ENCODE data around the gene ZMAT3. TPM values are rescaled to one million over a fixed set of nuclear protein-coding genes. Genes with fewer than 3 reads are reported as not detected.

Gene ZMAT3
- polyA plus RNA-seq, 1 of the 3 experiments (the other 2 are of a cell fraction): 11.9 TPM

DNA sequence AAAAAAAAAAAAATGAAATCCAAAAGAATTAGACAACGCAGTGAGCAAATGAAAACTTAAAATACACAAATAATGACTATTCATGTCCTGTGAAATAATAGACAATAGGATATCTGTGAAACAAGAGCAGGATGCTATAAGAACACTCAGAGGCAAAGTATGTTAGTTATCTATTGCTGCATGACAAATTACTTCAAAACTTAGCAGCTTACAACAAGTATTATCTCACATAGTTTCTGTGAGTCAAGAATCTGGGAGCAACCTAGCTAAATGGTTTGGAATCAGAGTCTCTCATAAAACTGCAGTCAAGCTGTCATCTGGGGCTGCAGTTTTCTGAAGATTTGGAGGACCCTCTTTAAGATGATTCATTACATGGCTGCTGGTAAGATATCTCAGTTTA is 36.5 kb upstream of the ZMAT3 start (continued):
- TF ChIP-seq NFIC (IDR thresholded peaks at IDR 0.05; ENCODE audit: borderline replicate concordance): peak; percentile 19; the same call in 1 of the 2 replicates
- TF ChIP-seq, protein P1, sequence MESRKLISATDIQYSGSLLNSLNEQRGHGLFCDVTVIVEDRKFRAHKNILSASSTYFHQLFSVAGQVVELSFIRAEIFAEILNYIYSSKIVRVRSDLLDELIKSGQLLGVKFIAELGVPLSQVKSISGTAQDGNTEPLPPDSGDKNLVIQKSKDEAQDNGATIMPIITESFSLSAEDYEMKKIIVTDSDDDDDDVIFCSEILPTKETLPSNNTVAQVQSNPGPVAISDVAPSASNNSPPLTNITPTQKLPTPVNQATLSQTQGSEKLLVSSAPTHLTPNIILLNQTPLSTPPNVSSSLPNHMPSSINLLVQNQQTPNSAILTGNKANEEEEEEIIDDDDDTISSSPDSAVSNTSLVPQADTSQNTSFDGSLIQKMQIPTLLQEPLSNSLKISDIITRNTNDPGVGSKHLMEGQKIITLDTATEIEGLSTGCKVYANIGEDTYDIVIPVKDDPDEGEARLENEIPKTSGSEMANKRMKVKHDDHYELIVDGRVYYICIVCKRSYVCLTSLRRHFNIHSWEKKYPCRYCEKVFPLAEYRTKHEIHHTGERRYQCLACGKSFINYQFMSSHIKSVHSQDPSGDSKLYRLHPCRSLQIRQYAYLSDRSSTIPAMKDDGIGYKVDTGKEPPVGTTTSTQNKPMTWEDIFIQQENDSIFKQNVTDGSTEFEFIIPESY (IDR thresholded peaks at IDR 0.05; ENCODE audit: borderline replicate concordance, low read depth): no peak
- TF ChIP-seq CHD2 (IDR thresholded peaks at IDR 0.05; ENCODE audit: low read length, partially characterized antibody): no peak
- no peak for TF ChIP-seq GATA2 (CRISPR knock-in tag; IDR thresholded peaks at IDR 0.05)
- TF ChIP-seq MXI1 (IDR thresholded peaks at IDR 0.05; ENCODE audit: low read depth, low read length): no peak
- no peak for TF ChIP-seq EP300 (IDR thresholded peaks at IDR 0.05; ENCODE audit: borderline replicate concordance in 1 of 2, low read depth in 1 of 2, low read length in 1 of 2)
- TF ChIP-seq TEAD4 (IDR thresholded peaks at IDR 0.05; ENCODE audit: borderline replicate concordance, insufficient read depth): peak; percentile 74

DNA sequence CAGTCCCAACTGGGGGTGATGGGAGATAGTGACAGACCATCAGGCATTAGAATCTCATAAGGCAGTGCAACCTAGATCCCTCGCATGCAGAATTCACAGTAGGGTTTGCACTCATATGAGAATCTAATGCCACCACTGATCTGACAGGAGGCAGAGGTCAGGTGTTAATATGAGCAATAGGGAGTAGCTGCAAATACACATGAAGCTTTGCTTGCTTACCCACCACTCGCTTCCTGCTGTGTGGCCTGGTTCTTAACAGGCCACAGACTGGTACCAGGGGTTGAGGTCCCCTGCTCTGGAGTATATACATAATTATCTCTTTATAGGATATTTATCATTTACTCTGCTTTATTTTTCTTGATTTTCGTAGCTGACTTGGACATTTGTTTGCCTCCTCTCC is 36.0 kb upstream of the ZMAT3 start:
- Histone ChIP-seq H3K36me3 (replicated peaks in 1 of 2; ENCODE audit: control insufficient read depth in 1 of 2, insufficient read depth in 2 of 2, low read length in 1 of 2) (no peaks in the 10 kb centered on the region), H2AFZ (ENCODE audit: low read depth) (peak overlapping the region; percentile 7; the same call in 1 of the 2 replicates), H3K4me3 (ENCODE audit: low read depth in 2 of 2, low read length in 1 of 2) (no peak overlapping the region), H3K27ac (ENCODE audit: low read depth in 2 of 2, low read length in 1 of 2) (peak overlapping the region in 1 of 2 experiments; percentile 68; a peak in 2 of 4 replicates), H3K9me3 (peaks cover 4% of the 10 kb centered on the region; the same call in 1 of the 2 replicates), H3F3A (replicated peaks; ENCODE audit: insufficient read depth) (peaks cover 19% of the 10 kb centered on the region), H3K4me2 (peak overlapping the region; percentile 20; the same call in 1 of the 2 replicates), H4K20me1 (ENCODE audit: insufficient read depth) (no peaks in the 10 kb centered on the region), H3K9me2 (no peaks in the 10 kb centered on the region), H3K27me3 (ENCODE audit: insufficient read depth) (no peaks in the 10 kb centered on the region), H3K79me2 (ENCODE audit: insufficient read depth) (no peaks in the 10 kb centered on the region), H3K4me1 (ENCODE audit: control insufficient read depth in 1 of 2, insufficient read depth in 2 of 2, low read depth in 1 of 2, low read length in 1 of 2) (no peaks in the 10 kb centered on the region; a peak in 1 of 4 replicates), H3K9ac (no peak overlapping the region)
- POLR2A ChIA-PET: no interaction called here
- no peak for TF ChIP-seq CHD2 (IDR thresholded peaks at IDR 0.05; ENCODE audit: low read length, partially characterized antibody)
- TF ChIP-seq FOSL2 (IDR thresholded peaks at IDR 0.05; ENCODE audit: borderline replicate concordance, low read depth): no peak
- TF ChIP-seq MEF2A (IDR thresholded peaks at IDR 0.05; ENCODE audit: borderline replicate concordance, low read depth): no peak
- TF ChIP-seq, protein P2, sequence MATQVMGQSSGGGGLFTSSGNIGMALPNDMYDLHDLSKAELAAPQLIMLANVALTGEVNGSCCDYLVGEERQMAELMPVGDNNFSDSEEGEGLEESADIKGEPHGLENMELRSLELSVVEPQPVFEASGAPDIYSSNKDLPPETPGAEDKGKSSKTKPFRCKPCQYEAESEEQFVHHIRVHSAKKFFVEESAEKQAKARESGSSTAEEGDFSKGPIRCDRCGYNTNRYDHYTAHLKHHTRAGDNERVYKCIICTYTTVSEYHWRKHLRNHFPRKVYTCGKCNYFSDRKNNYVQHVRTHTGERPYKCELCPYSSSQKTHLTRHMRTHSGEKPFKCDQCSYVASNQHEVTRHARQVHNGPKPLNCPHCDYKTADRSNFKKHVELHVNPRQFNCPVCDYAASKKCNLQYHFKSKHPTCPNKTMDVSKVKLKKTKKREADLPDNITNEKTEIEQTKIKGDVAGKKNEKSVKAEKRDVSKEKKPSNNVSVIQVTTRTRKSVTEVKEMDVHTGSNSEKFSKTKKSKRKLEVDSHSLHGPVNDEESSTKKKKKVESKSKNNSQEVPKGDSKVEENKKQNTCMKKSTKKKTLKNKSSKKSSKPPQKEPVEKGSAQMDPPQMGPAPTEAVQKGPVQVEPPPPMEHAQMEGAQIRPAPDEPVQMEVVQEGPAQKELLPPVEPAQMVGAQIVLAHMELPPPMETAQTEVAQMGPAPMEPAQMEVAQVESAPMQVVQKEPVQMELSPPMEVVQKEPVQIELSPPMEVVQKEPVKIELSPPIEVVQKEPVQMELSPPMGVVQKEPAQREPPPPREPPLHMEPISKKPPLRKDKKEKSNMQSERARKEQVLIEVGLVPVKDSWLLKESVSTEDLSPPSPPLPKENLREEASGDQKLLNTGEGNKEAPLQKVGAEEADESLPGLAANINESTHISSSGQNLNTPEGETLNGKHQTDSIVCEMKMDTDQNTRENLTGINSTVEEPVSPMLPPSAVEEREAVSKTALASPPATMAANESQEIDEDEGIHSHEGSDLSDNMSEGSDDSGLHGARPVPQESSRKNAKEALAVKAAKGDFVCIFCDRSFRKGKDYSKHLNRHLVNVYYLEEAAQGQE (IDR thresholded peaks at IDR 0.05; ENCODE audit: low read depth, low read length): no peak
- TF ChIP-seq YY1 (IDR thresholded peaks at IDR 0.05; ENCODE audit: low read depth): no peak
- no peak for TF ChIP-seq POLR2AphosphoS5 (IDR thresholded peaks at IDR 0.05; ENCODE audit: low read depth, low read length)
- no peak for TF ChIP-seq EP300 (IDR thresholded peaks at IDR 0.05; ENCODE audit: borderline replicate concordance in 1 of 2, low read depth in 1 of 2, low read length in 1 of 2)
- whole genome bisulfite sequencing (ENCODE audit: low lambda C conversion rate): 89% methylated on average over 3 of the region's 3 CpGs
- no peak for DNase-seq
- CTCF ChIA-PET: interaction anchor here (1.4 to 2.1 kb wide), 4 partner anchors 77 to 214 kb away, joined by 3 to 13 read pairs (median 5); no protein-coding TSS in a partner anchor

Measured in SK-N-SH (cell line).